Caco-2 (cell line): ENCODE data around the gene KLHL30. TPM values are rescaled to one million over a fixed set of nuclear protein-coding genes. Genes with fewer than 3 reads are reported as not detected.

Experiments
- BruUV-seq: library from RNA; stranded (reverse); fragments of 400-500 nt; replicated peaks from 2 replicates; lab custom pipeline; 2021; lab: Mats Ljungman, UMichigan
- CTCF ChIA-PET: fragments of 300-600 bp; sonication (Branson Sonifier 250); formaldehyde crosslinking; loops from one replicate; lab custom pipeline; 2022; ENCODE audit warnings: antibody characterized with exemption; lab: Charles Lee
- POLR2A ChIA-PET: fragments of 300-600 bp; sonication (Branson Sonifier 250); formaldehyde crosslinking; loops from one replicate; lab custom pipeline; 2022; ENCODE audit warnings: antibody characterized with exemption; lab: Charles Lee
- DNase-seq, 2 experiments: peaks; one replicate each; pipeline versions ENCODE4 v3.0.0 to v3.0.0-alpha.2; 2020 to 2022
- H3K27me3 ChIP-seq: replicated peaks from 2 replicates; pipeline ENCODE4 v1.6.0; 2011; ENCODE audit warnings: low read length; ENCODE audit not compliant: control insufficient read depth, insufficient read depth
- H3K36me3 ChIP-seq: 2 replicates; pipeline ENCODE4 v1.5.1; 2011; ENCODE audit warnings: low read length; ENCODE audit not compliant: control insufficient read depth, insufficient read depth
- H3K4me1 ChIP-seq: fragments of 250-450 bp; sonication (Bioruptor Pico); 2 replicates; pipeline ENCODE4 v1.5.1; 2020; ENCODE audit warnings: mild to moderate bottlenecking
- H3K4me3 ChIP-seq: 2 replicates; pipeline ENCODE4 v1.5.1; 2011; ENCODE audit warnings: low read depth, mild to moderate bottlenecking, control low read depth, low read length
- H3K9me3 ChIP-seq: fragments of 250-450 bp; sonication (Bioruptor Pico); 2 replicates; pipeline ENCODE4 v1.5.1; 2020; ENCODE audit warnings: mild to moderate bottlenecking, moderate library complexity
- H3K27ac Mint-ChIP-seq: one replicate; pipeline ENCODE4 v1.8.0; 2022; ENCODE audit warnings: mixed read lengths; ENCODE audit not compliant: unreplicated experiment
- H3K27me3 Mint-ChIP-seq: one replicate; pipeline ENCODE4 v1.8.0; 2022; ENCODE audit warnings: mixed read lengths; ENCODE audit not compliant: insufficient read depth, unreplicated experiment
- H3K36me3 Mint-ChIP-seq: one replicate; pipeline ENCODE4 v1.8.0; 2022; ENCODE audit warnings: mild to moderate bottlenecking, mixed read lengths; ENCODE audit not compliant: insufficient read depth, unreplicated experiment
- H3K4me1 Mint-ChIP-seq: one replicate; pipeline ENCODE4 v1.8.0; 2022; ENCODE audit warnings: low read depth, mixed read lengths; ENCODE audit not compliant: unreplicated experiment
- H3K4me3 Mint-ChIP-seq: one replicate; pipeline ENCODE4 v1.8.0; 2022; ENCODE audit warnings: mild to moderate bottlenecking, moderate library complexity, mixed read lengths; ENCODE audit not compliant: unreplicated experiment
- H3K9me3 Mint-ChIP-seq: one replicate; pipeline ENCODE4 v1.8.0; 2022; ENCODE audit warnings: mixed read lengths; ENCODE audit not compliant: unreplicated experiment
- intact Hi-C: fragments of 100-400 bp; cut with micrococcal nuclease; formaldehyde crosslinking; loops from one replicate; pipeline ENCODE4 v1.10.0; 2022; ENCODE audit not compliant: unreplicated experiment
- total RNA-seq: library from RNA; stranded (reverse); gene quantifications from 2 replicates; pipeline ENCODE4 v1.2.3, GENCODE V29; 2022
- TF ChIP-seq, protein P1 (sequence below), 2 experiments: fragments of 200-600 bp in 1 of 2; IDR thresholded peaks; 1 replicate in 1 of 2; 2 replicates in 1 of 2; pipeline versions ENCODE4 v1.5.1 to v1.8.0; 2011 to 2022; ENCODE audit warnings: antibody characterized with exemption in 1 of 2, control low read depth in 1 of 2, inconsistent platforms in 1 of 2, low read depth in 1 of 2, low read length in 1 of 2, mild to moderate bottlenecking in 1 of 2, moderate library complexity in 1 of 2; ENCODE audit not compliant: insufficient read depth in 1 of 2, severe bottlenecking in 1 of 2, unreplicated experiment in 1 of 2

KLHL30 gene
- total RNA-seq, 1 experiment from 2014 or later: 0.36 TPM

DNA sequence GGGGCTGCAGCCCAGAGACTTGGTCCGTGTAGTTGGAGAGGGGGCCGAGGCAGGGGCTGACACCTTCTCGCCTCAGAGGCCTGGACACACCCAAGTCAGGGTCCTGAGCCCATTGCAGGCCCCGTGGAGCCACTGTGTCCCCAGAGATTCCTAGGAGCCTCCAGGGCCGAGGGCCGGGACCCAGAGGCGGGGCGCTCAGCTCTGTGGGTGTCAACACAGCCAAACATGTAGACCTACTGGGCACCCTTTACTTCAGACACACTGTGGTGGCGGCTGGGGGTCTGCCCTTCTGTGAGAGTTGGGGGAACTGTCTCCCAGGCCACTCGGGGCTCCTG is 38.8 kb upstream of the KLHL30 start:
- Mint-ChIP-seq H3K36me3 (peaks cover 6% of the 10 kb centered on the region), H3K4me1 (no peaks in the 10 kb centered on the region), H3K27me3 (no peaks in the 10 kb centered on the region), H3K4me3 (no peak overlapping the region), H3K9me3 (no peaks in the 10 kb centered on the region), H3K27ac (no peak overlapping the region)
- H3K36me3 ChIP-seq: no peaks in the 10 kb centered on the region
- H3K9me3 ChIP-seq: no peaks in the 10 kb centered on the region
- H3K4me3 ChIP-seq: no peak overlapping the region
- no peaks in the 10 kb centered on the region for H3K27me3 ChIP-seq
- DNase-seq: no peak
- no peaks in the 10 kb centered on the region for H3K4me1 ChIP-seq
- intact Hi-C loops: no loop called here
- ChIA-PET CTCF (no interaction called here), POLR2A (no interaction called here)
- TF ChIP-seq, protein P1, sequence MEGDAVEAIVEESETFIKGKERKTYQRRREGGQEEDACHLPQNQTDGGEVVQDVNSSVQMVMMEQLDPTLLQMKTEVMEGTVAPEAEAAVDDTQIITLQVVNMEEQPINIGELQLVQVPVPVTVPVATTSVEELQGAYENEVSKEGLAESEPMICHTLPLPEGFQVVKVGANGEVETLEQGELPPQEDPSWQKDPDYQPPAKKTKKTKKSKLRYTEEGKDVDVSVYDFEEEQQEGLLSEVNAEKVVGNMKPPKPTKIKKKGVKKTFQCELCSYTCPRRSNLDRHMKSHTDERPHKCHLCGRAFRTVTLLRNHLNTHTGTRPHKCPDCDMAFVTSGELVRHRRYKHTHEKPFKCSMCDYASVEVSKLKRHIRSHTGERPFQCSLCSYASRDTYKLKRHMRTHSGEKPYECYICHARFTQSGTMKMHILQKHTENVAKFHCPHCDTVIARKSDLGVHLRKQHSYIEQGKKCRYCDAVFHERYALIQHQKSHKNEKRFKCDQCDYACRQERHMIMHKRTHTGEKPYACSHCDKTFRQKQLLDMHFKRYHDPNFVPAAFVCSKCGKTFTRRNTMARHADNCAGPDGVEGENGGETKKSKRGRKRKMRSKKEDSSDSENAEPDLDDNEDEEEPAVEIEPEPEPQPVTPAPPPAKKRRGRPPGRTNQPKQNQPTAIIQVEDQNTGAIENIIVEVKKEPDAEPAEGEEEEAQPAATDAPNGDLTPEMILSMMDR (IDR thresholded peaks at IDR 0.05; ENCODE audit: insufficient read depth in 1 of 2, low read depth in 1 of 2, low read length in 1 of 2, severe bottlenecking in 1 of 2, unreplicated experiment in 1 of 2): no peak
- no TSS peak for BruUV-seq

DNA sequence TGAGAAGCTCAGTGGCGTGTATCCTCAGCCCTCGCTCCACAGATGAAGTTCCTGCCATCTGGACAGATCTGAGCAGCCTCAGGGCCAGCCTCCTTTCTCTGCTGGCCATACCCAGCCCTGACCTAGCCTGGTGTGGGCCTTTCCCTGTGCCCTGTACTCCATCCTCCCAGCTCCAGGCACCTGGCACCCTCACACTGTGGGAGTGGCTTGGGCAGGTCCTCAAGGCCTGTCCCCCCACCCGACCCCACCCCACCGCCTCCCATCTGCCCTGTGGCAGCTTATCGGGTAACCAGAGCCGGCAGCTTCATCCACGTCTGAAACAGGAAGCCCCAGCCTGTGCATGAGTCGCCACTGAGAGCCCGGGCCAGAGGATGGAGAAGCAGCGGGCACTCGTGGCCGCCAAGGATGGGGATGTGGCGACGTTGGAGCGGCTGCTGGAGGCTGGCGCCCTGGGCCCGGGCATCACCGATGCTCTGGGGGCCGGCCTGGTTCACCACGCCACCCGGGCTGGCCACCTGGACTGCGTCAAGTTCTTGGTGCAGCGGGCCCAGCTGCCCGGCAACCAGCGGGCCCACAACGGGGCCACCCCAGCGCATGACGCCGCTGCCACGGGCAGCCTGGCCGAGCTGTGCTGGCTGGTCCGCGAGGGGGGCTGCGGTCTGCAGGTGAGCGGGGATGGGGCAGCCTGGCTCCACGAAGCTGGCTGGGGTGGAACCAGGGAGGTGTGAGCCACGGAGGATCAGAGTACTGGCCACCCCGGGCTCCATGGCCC is 38.2 kb upstream of the KLHL30 start, which contains the start of gene ESPNL:
TSS of gene ESPNL (plus strand) at position 292 of the 772 bp plus-strand sequence. CDS start at position 372, 80 bp downstream.
- Mint-ChIP-seq H3K27ac (no peak within 1 kb of the TSS), H3K4me3 (no peak within 1 kb of the TSS), H3K36me3 (peaks cover 6% of the 10 kb centered on the region), H3K27me3 (no peaks in the 10 kb centered on the region), H3K4me1 (no peaks in the 10 kb centered on the region), H3K9me3 (no peaks in the 10 kb centered on the region)
- Histone ChIP-seq H3K27me3 (no peaks in the 10 kb centered on the region), H3K4me3 (no peak within 1 kb of the TSS), H3K9me3 (no peaks in the 10 kb centered on the region), H3K36me3 (no peaks in the 10 kb centered on the region), H3K4me1 (no peaks in the 10 kb centered on the region)
- intact Hi-C loops: no loop called here
- TF ChIP-seq, protein P1 (IDR thresholded peaks at IDR 0.05; ENCODE audit: insufficient read depth in 1 of 2, low read depth in 1 of 2, low read length in 1 of 2, severe bottlenecking in 1 of 2, unreplicated experiment in 1 of 2): no peak
- no peak for DNase-seq
- CTCF ChIA-PET: no interaction called here
- BruUV-seq: no TSS peak
- POLR2A ChIA-PET: no interaction called here

DNA sequence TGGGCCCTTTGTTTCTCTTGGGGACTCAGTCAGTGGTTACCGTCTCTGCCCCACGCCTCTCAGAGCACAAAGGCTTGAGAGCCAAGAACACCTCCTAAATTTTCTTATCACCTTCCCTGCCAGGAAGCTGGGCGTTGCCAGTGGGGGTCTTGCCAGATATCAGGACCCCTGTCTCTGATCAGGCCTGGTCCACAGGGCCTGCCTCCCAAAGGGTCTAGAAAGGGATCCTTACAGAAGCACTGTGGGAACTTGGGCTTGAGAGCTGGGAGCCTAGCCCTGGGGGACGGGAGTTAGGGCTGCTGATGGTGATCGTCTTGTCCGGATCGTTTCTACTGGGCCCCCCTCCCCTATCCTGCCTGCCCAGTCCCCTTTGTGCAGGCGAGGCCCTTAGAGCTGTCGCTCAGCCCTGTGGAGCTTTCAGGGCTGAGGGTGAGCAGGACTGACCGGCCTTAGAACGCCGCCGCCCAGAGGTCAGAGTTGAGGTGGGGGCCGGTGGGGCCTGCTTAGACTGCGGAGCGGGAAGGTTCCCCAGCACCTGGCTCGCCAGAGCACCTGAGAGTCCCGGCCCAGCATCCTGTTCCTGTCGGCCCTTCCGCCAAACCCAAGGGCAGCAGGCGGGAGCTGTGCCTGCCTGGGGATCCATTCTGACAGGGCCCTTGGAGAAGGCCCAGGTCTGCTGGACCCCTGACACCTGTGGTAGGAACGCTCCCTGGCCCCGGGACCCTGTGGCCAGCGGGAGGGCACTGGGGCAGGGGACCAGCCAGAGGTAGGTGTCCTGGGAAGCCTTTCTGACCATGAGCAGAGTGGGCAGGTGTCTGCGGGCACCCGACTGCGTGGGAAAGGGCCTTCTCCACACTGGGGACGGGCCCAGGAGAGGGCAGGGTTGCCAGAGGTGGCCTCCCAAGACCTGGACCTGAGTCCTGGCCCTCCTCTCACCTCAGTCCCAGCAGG is 37.4 kb upstream of the KLHL30 start:
- Histone ChIP-seq H3K4me1 (no peaks in the 10 kb centered on the region), H3K9me3 (no peaks in the 10 kb centered on the region), H3K4me3 (no peak overlapping the region), H3K36me3 (no peaks in the 10 kb centered on the region), H3K27me3 (no peaks in the 10 kb centered on the region)
- no peak for DNase-seq
- Mint-ChIP-seq H3K9me3 (no peaks in the 10 kb centered on the region), H3K27ac (no peak overlapping the region), H3K27me3 (no peaks in the 10 kb centered on the region), H3K4me1 (no peaks in the 10 kb centered on the region), H3K36me3 (peaks cover 6% of the 10 kb centered on the region), H3K4me3 (no peak overlapping the region)
- ChIA-PET POLR2A (no interaction called here), CTCF (no interaction called here)
- intact Hi-C loops: no loop called here
- TF ChIP-seq, protein P1 (IDR thresholded peaks at IDR 0.05; ENCODE audit: insufficient read depth in 1 of 2, low read depth in 1 of 2, low read length in 1 of 2, severe bottlenecking in 1 of 2, unreplicated experiment in 1 of 2): no peak
- BruUV-seq: no TSS peak
